ENCODE data around the gene PRKRIP1. TPM values are rescaled to one million over a fixed set of nuclear protein-coding genes. Genes with fewer than 3 reads are reported as not detected.
A peak's percentile ranks its signal among the peaks of the same experiment; 100 is the strongest.
"Not testable (repeated sequence)": the region's sequence is repeated elsewhere in the genome, so short reads cannot be mapped to it uniquely, and the experiment has no call there.

Gene PRKRIP1
- total RNA-seq, 1 experiment from 2014 or later: 32.1 TPM

DNA sequence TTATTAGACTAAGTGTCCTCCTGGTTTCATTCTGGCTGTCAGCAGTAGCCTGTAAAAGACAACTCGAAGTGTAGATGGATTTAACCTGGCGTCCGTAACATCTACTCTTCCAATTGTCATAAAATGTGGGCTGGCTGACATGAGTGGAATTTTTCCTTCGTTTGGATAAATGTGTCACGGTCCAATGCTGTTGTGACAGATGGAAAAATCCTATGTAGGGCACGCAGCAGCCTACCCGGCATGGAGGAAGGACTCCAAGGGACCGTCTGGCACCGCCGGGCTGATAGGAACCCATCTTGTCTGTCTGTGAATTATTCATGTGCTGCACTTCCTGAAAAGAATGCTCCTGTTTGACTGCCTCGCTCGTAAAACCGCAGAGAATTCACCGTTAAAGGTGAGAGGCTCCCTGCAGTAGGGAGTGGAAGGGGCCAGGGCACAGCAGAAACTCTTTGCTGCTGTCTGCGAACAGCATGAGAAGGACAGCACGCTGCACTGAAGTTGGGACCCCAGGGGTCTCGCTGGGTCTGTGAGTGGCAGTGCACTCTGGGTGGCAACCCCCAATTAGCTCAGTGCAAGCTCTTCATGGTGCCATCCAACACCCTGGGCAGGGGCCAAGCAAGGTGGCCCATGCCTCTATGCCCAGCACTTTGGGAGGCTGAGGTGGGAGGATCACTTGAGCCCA, 35.6 kb downstream of the PRKRIP1 start:
- DNase-seq (ENCODE audit: low read depth): no peak

DNA sequence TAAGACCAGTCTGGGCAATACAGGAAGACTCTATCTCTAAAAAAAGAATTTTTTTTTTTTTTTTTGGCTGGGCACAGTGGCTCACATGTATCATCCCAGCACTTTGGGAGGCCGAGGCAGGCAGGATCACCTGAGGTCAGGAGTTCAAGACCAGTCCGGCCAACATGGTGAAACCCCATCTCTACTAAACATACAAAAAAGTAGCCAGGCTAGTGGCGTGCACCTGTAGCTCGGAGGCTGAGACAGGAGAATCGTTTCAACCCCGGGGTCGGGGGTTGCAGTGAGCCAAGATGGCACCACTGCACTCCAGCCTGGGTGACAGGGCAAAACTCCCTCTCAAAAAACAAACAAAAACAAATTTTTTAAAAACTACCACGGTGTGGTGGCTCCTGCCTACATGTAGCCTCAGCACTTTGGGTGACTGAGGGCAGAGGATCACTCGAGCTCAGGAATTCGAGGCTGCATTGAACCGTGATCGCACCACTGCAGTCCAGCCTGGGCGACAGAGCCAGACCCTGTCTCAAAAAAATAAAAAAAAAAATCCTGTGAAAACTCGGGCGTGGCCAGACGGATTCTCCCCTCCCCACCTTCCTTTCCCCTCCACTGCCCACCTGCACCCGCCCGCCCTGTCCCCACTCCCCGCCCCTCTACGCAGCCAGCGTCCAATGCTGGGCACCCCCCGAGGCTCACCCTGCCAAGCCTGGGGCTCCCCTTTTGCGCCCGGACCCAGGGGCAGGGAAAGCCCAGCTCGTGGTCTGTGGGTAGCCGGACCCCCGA, 36.5 kb downstream of the PRKRIP1 start:
- DNase-seq (ENCODE audit: low read depth): no peak

DNA sequence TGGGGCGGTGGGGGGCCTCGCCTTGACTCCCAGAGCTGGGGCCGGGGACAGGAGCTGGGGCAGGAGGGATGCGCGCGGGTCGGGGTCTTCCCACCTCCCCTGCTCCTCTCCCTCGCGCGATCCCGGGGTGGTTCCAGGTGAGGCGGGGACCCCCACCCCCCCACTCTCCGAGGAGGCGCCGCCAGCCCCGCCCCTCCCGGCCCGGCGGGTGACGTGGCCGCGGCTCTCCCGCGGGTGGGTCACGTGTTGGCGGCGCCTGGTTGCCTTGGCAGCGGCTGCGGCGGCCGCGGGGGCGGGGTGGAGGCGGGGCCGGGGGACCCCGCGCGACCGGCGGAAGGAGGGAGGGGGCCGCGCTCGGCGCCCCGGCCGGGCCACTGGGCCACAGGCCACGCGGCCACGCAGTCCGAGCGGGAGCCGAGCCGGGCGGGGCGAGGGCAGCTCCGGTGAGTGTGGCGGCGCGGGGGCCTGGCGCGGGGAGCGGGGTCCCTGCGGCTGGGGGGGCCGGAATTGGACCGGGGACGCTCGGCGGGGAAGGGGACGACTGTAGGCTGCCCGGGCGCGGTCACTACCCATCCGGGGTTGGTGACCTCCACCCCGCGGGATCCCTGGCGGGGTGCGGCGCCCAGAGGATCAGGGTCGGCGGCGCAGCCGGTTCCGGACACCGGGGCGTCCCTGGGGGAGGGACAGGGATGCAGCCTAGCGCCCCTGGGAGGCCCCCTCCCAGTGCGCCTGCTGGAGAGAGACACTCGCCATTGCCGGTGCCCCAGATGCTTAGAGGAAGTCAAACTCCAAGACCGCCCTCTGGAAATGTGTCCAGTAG, 37.3 kb downstream of the PRKRIP1 start, which contains the start of gene ORAI2:
Gene ORAI2, plus strand, starts transcription at position 357 of the 820 bp plus-strand sequence. CDS start 5,382 bp downstream, outside the sequence.
- peak; percentile 53 for DNase-seq (ENCODE audit: low read depth)

DNA sequence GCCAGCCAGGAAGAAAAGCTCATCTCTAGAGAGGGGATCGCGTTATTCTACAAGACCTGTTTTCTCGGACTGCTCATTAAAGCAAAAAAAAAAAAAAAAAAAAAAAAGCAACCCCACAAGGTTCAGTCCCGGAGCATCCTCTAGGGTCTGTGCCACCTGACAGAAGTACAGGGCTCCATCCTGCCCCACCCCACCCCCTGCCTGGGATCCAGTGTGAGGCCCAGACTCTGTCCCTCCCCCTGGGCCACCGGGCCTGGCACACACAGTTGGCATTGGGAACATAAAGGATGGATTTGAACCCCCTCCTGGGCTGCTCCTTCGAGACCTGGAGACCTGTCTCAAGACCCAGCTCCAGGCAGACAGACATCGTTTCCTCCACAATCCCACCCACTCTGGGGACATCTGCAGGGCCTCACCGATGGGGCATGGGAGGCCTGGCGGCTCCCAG, 37.9 kb downstream of the PRKRIP1 start:
- peak; percentile 47 for DNase-seq (ENCODE audit: low read depth)

DNA sequence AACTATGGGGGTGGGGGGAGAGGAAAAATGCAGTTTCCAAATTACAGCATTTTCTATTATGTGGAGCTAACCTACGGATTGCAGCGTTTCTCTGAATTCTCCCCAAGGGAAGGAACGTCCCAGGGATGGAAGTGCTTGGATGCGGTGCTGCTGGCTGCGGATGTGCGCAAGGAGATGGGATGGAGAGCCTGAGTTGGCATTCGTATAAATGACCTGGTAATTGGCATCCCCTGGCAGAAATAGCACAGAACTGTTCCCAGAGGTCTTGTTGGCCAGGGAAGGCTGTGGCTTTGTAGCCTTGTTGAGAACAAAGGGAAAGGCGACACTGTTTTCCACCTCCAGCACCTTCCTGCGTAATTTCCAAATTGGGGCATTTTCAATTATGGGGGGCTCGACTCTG, 40.0 kb downstream of the PRKRIP1 start:
- no peak for DNase-seq (ENCODE audit: low read depth)

DNA sequence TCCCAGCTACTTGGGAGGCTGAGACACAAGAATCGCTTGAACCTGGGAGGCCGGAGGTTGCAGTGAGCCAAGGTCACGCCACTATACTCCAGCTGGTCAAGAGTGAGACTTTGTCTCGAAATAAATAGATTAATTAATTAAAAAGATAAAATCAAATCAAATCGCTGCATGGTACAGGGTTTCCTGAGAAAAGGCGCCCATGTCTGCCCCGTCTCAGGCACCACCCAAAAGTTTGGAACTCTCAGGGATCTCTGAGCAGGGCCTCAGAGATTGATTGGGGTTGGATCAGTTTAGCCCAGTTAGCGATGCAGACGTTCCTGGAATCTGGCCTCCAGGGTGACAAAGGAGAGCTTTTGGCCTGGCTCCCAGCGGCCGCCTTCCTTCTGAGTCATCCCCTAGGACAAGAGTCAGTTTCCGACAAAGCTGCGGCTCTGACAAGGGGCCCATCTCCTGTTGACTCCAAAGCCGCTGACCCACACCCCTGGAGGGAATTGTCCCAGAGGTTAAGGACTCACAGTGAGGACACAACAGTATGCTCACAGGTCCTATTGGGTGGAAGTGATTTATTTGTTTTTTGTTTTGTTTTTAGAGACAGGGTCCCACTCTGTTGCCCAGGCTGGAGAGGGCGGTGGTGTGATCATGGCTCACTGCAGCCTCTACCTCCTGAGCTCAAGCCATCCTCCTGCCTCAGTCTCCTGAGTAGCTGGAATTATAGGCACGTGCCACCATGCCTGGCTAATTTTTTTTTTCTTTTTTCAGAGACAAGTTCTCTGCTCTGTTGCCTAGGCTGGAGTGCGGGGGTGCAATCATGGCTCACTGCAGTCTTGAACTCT, 44.0 kb downstream of the PRKRIP1 start:
- DNase-seq (ENCODE audit: low read depth): peak; percentile 83

DNA sequence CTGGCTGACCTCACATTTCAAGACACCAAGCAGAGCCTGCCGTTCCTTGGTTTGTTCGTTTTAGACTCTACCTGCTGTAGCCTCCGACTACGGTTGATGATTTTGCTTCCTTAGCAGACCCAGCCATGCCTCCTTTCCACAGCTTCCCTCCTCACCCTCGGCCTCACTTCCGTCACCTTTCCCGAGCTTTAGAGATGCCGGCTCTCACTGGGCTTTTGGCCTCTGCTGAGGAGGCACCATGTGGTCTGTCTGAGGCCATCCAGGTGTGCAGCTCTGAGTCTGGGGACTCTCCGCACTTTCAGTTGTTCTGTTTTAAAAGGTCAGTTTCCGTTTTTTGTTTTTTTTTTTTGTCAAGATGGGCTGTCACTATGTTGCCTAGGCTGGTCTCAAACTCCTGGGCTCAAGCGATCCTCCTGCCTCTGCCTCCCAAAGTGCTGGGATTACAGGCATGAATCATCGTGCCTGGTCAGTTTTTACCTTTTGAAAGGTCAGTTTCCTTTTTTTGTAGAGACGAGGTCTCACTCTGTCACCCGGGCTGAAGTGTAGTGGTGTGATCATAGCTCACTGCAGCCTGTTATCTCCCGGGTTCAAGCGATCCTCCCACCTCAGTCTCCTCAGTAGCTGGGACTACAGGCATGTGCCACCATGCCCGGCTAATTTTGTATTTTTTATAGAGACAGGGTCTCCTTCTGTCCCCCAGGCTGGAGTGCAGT, 49.0 kb downstream of the PRKRIP1 start:
- DNase-seq (ENCODE audit: low read depth): no peak

DNA sequence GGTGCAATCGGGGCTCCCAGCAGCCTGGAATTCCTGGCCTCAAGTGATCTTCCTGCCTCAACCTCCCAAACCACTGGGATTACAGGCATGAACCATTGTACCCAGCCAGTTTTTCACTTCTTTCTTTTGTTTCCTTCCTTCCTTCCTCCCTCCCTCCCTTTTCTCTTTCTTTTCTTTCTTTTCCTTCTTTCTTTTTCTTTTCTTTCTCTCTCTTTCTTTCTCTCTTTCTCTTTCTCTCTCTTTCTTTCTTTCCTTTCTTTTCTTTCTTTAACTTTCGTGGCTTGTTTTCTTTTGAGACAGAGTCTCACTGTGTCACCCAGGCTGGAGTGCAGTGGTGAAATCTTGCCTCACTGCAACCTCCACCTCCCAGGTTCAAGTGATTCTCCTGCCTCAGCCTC, 49.5 kb downstream of the PRKRIP1 start:
- no peak for DNase-seq (ENCODE audit: low read depth)

DNA sequence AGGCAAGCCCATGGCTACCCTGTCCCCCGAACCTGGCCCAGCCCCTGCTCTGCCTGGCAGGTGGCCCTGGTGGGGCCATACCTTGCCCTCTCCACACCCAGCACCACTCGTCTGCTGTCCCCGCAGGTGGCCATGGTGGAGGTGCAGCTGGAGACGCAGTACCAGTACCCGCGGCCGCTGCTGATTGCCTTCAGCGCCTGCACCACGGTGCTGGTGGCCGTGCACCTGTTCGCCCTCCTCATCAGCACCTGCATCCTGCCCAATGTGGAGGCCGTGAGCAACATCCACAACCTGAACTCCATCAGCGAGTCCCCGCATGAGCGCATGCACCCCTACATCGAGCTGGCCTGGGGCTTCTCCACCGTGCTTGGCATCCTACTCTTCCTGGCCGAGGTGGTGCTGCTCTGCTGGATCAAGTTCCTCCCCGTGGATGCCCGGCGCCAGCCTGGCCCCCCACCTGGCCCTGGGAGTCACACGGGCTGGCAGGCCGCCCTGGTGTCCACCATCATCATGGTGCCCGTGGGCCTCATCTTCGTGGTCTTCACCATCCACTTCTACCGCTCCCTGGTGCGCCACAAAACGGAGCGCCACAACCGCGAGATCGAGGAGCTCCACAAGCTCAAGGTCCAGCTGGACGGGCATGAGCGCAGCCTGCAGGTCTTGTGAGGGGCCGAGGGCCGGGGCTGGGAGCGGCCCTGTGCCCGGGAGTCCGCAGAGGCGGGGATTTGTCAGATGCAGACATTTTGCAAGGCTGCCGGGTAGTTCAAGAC, 50.4 kb downstream of the PRKRIP1 start:
- DNase-seq (ENCODE audit: low read depth): no peak

DNA sequence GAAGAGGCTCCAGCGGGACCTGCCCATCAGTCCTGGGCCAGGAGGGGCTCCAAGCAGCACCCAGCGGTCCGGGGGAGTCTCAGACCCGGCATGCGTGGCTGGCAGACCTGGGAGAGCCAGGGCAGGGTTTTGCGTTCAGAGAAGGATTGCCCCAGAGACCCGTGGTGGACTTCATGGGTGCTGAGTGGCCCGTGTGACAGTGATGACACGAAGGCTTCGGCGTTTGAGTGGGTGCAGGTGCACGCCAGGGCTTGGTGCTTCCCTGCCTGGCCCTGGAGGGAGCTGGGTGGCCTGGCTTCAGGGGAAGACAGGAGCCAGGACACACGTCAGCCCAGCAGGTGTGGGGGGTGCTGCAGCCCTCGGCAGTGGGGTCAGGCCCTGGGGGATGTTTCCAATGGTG, 51.1 kb downstream of the PRKRIP1 start:
- DNase-seq (ENCODE audit: low read depth): no peak

DNA sequence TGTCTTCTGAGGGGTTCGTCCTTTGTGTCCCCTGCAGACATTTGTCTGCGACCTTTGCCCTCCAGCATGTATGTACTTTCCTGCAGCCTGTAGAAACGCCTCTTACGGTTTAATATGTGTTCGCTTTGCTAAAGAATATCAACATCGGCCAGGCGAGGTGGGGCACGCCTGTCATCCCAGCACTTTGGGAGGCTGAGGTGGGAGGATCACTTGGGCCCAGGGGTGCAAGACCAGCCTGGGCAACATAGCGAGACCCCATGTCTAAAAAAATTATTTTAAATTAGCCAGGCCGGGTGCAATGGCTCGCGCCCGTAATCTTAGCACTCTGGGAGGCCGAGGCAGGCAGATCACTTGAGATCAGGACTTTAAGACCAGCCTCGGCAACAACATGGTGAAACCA, 53.0 kb downstream of the PRKRIP1 start:
- no peak for DNase-seq (ENCODE audit: low read depth)

DNA sequence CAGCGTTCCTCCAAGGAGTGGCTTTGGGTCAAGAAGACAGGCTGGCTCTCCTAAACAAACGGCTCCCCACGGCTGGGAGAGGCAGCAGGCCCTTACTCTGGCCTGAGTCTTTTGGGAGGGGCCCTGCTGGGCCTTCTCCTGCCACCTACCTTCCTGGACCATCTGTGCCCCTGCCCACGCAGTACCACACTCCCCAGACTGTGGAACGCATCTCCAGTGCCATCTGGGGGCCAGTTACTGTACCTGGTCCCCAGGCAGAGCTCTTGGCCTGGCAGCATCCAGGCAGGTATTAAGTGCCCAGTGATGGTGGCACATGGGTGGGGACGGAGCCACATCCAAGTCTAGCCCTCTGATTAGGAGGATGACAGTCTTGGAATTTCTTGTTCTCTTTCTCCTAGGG, 54.1 kb downstream of the PRKRIP1 start:
- peak; percentile 13 for DNase-seq (ENCODE audit: low read depth)

DNA sequence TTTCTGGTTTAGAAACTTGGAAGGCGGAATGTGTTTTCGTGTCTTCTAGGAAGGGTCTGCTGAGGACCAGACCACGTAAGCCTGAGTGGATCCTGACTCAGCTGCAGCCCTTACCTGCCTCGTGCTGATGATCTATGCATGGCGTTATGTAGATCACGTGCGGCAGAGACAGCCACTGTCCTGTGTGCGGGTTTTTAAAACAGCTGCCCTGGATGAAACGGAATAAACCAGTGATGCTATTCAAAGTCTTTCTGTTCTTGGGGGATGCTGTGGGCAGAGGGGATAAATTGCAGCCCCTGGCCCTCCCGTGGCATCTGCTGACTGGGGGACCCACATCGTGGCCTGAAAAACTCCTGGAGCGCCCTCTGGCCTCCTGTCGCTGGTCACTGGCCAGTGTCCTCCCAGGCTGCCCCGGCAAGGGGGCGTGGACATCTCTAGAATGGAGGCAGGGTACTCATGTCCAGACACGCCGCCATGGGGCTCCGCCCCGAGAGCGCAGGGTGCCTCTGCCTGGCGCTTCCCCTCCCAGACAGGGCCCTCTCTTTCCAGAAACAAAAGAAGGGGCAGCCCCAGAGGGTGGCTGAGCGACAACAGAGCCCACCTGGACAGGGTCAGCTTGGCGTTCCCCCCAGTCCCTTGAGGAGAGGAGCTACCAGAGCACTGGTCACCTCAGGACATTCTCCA, 55.4 kb downstream of the PRKRIP1 start:
- peak; percentile 55 for DNase-seq (ENCODE audit: low read depth)

DNA sequence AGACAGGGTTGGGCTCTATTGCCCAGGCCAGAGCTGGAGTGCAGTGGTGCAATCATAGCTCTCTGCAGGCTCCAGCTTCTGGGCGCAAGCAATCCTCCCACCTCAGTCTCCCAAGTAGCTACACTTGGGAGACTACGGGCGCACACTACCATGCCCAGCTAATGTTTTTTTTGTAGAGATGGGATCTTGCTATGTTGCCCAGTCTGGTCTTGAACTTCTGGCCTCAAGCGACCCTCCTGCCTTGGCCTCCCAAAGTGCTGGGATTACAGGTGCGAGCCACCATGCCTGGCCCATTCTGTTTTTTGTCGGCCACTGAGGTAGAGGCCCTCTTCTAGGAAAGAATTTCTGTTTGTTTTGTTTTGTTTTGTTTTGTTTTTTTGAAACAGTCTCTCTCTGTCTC, 56.3 kb downstream of the PRKRIP1 start:
- DNase-seq (ENCODE audit: low read depth): no peak

DNA sequence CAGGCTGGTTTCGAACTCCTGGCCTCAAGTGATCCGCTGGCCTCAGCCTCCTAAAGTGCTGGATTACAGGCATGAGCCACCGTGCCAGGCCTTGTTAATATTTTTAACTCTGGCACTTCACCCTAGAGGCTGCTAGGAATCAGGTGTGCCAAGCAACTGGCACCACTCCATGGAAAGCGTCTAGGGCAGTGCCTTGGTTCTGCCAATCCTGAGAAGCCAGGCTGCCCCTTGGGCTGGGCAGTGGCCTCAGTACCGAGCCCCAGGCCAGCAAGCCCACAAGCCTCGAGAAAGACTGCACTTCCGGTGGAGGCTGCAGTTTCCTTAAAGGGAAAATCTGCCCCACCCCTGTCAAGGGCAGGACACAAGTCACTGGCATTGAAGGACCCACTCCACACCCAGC, 57.2 kb downstream of the PRKRIP1 start:
- no peak for DNase-seq (ENCODE audit: low read depth)

DNA sequence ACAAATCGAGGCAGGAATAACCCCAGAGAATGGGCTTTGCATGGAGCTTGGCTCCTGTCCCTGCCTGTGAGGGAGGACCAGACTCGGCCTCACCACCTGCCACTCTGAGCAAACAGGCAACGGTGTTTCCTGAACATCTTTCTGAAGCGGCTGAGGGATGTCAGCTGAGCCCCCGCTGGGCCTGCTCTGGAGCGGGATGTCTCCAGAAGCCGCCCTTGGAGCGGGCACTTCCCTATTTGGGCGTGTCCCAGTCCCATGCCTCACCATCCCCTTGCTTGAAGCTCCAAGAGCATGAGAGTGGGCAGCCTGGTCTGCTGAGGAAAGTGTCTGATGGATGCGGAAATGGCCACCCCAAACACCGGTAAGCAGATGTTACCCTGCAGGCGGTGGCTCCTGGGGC, 58.3 kb downstream of the PRKRIP1 start:
- DNase-seq (ENCODE audit: low read depth): no peak

DNA sequence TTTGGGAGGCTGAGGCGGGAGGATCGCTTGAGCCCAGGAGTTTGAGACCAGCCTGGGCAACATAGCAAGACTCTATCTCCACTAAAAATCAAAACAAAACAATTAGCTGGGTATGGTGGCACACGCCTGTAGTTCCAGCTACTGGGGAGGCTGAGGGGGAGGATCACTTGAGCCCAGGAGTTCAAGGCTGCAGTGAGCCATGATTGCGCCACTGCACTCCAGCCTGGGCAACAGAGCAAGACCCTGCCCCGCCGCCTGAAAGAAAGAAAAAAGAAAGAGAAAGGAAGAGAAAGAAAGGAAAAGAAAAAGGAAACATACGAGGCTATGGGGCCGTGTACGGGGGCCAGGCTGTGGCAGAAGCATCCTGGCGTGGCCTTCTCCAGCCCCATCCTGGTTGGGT, 58.8 kb downstream of the PRKRIP1 start:
- DNase-seq (ENCODE audit: low read depth): not testable (repeated sequence)

DNA sequence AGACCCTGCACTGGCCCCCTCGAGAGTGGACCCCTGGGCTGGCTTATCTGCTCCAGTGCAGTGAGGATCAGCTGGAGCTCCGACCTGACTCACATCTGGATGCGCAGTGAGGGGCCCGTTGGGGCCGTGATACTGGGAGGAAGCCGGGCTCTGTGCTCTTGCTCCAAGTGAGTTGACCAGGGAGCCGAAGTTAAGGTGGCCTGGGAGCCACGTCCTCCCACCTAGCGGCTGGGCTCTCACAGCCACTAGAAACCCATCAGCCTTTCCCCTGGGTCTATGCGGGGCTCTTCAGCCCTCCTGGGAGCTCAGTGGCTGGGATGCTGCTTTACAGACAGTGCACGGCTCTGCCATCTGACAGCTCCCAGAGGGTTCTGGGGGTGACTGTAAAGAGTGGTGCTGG, 59.4 kb downstream of the PRKRIP1 start:
- DNase-seq (ENCODE audit: low read depth): no peak

DNA sequence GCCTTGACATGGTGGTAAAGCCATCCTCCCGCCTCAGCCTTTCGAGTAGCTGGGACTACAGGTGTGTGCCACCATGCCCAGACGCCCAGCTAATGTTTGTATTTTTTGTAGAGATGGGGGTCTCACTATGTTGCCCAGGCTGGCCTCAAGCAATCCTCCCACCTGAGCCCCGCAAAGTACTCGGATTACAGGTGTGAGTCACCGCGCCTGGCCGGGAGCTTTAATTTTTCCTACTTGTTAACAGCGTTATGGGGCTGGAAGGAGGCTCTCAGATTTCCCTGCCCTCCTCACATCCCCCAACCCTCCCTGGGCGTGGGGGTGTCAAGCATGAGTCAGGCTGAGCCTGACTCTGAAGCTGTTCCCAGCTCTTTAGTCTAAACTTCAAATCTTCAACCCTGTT, 60.2 kb downstream of the PRKRIP1 start:
- peak; percentile 24 for DNase-seq (ENCODE audit: low read depth)

Measured in LHCN-M2 (cell line).